CD14-positive monocyte (primary cell): Measurements from ENCODE around the gene YBX2. TPM values are rescaled to one million over a fixed set of nuclear protein-coding genes. Genes with fewer than 3 reads are reported as not detected.

Experiments
- DNase-seq, 3 donors: peaks; one replicate each; pipeline ENCODE4 v3.0.0-alpha.2; 2011 to 2022
- H2AFZ ChIP-seq: 2 replicates; pipeline ENCODE4 v1.6.0; 2012; ENCODE audit warnings: mild to moderate bottlenecking, low read depth, low read length, inconsistent platforms; ENCODE audit not compliant: insufficient read depth, poor library complexity, severe bottlenecking
- H3K27ac ChIP-seq, 2 donors: 1 replicate in 1 of 2; 2 replicates in 1 of 2; pipeline ENCODE4 v1.5.1; 2012 to 2013; ENCODE audit warnings: low read length in 2 of 2, control low read depth in 1 of 2, inconsistent platforms in 1 of 2, low read depth in 1 of 2, mild to moderate bottlenecking in 1 of 2
- H3K27me3 ChIP-seq, 2 donors: one replicate each; pipeline versions ENCODE4 v1.6.0 to v1.6.1; 2011 to 2013; ENCODE audit warnings: low read length in 2 of 2; ENCODE audit not compliant: control insufficient read depth in 2 of 2, insufficient read depth in 2 of 2
- H3K36me3 ChIP-seq, 2 donors: replicated peaks in 1 of 2; 1 replicate in 1 of 2; 2 replicates in 1 of 2; pipeline versions ENCODE4 v1.5.1 to v1.6.1; 2012 to 2013; ENCODE audit warnings: low read length in 2 of 2, control low read depth in 1 of 2, inconsistent platforms in 1 of 2, mild to moderate bottlenecking in 1 of 2; ENCODE audit not compliant: insufficient read depth in 2 of 2, control insufficient read depth in 1 of 2
- H3K4me1 ChIP-seq, 2 donors: 1 replicate in 1 of 2; 2 replicates in 1 of 2; pipeline versions ENCODE4 v1.5.1 to v1.6.1; 2012 to 2013; ENCODE audit warnings: low read length in 2 of 2, control low read depth in 1 of 2, inconsistent platforms in 1 of 2, mild to moderate bottlenecking in 1 of 2, moderate library complexity in 1 of 2; ENCODE audit not compliant: insufficient read depth in 2 of 2, control insufficient read depth in 1 of 2
- H3K4me2 ChIP-seq: replicated peaks from 2 replicates; pipeline ENCODE3; 2012; ENCODE audit warnings: low read length, moderate library complexity, mild to moderate bottlenecking; ENCODE audit not compliant: poor library complexity, severe bottlenecking; ENCODE audit errors: extremely low read depth
- H3K4me3 ChIP-seq, 3 experiments: fragments of 200-600 bp in 1 of 3; sonication (generic) in 1 of 3; replicated peaks in 1 of 3; 1 replicate in 2 of 3; 2 replicates in 1 of 3; pipeline ENCODE4 v1.5.1; 2011 to 2013; ENCODE audit warnings: low read length in 3 of 3, mild to moderate bottlenecking in 3 of 3, control low read depth in 2 of 3, low read depth in 2 of 3, inconsistent platforms in 1 of 3, moderate library complexity in 1 of 3
- H3K79me2 ChIP-seq: 2 replicates; pipeline ENCODE4 v1.6.0; 2012; ENCODE audit warnings: mild to moderate bottlenecking, control low read depth, inconsistent platforms, low read length, moderate library complexity; ENCODE audit not compliant: insufficient read depth
- H3K9ac ChIP-seq: 2 replicates; pipeline ENCODE4 v1.6.0; 2017; ENCODE audit warnings: low read length, mild to moderate bottlenecking; ENCODE audit not compliant: insufficient read depth, poor library complexity, severe bottlenecking
- H3K9me3 ChIP-seq, 2 donors: replicated peaks in 1 of 2; 1 replicate in 1 of 2; 2 replicates in 1 of 2; pipeline versions ENCODE4 v1.5.1 to v1.6.1; 2012 to 2013; ENCODE audit warnings: low read length in 2 of 2, control low read depth in 1 of 2; ENCODE audit not compliant: control insufficient read depth in 1 of 2, insufficient read depth in 1 of 2
- H4K20me1 ChIP-seq: 2 replicates; pipeline ENCODE4 v1.6.0; 2012; ENCODE audit warnings: mild to moderate bottlenecking, low read length, control low read depth, moderate library complexity; ENCODE audit not compliant: insufficient read depth
- H3K27ac Mint-ChIP-seq, 7 donors: one replicate each; pipeline ENCODE4 v1.8.0; 2020; ENCODE audit warnings: mild to moderate bottlenecking in 7 of 7, mixed read lengths in 7 of 7, moderate library complexity in 6 of 7, inconsistent platforms in 2 of 7
- H3K27me3 Mint-ChIP-seq, 3 donors: one replicate each; pipeline ENCODE4 v1.8.0; 2021 to 2022; ENCODE audit warnings: low read depth in 3 of 3, mild to moderate bottlenecking in 3 of 3, mixed read lengths in 3 of 3, moderate library complexity in 3 of 3, inconsistent platforms in 1 of 3
- H3K36me3 Mint-ChIP-seq, 2 donors: one replicate each; pipeline ENCODE4 v1.8.0; 2020; ENCODE audit warnings: mixed read lengths in 2 of 2, inconsistent platforms in 1 of 2, mild to moderate bottlenecking in 1 of 2
- H3K4me1 Mint-ChIP-seq: one replicate; pipeline ENCODE4 v1.8.0; 2020; ENCODE audit warnings: mild to moderate bottlenecking, mixed read lengths
- H3K4me3 Mint-ChIP-seq, 2 donors: one replicate each; pipeline ENCODE4 v1.8.0; 2020; ENCODE audit warnings: mild to moderate bottlenecking in 2 of 2, mixed read lengths in 2 of 2, moderate library complexity in 1 of 2
- H3K9me3 Mint-ChIP-seq, 7 donors: one replicate each; pipeline ENCODE4 v1.8.0; 2020 to 2022; ENCODE audit warnings: mixed read lengths in 7 of 7, mild to moderate bottlenecking in 6 of 7, moderate library complexity in 6 of 7, inconsistent platforms in 2 of 7
- WGBS: methylation state at CpG from one replicate; pipeline ENCODE4 v1.1.5; 2013; ENCODE audit warnings: missing lambda C conversion rate; ENCODE audit not compliant: insufficient coverage; 5-methylcytosine and 5-hydroxymethylcytosine counted together
- intact Hi-C, 2 donors: fragments of 100-400 bp; cut with micrococcal nuclease; formaldehyde crosslinking; loops; one replicate each; pipeline versions ENCODE4 v1.15.0 to v1.15.1; 2023
- polyA plus RNA-seq, 3 donors: library from polyadenylated mRNA; depleted of rRNA in 1 of 3; unstranded in 2 of 3; stranded (reverse) in 1 of 3; fragments of 300-500 nt in 2 of 3; fragments of >200 nt in 1 of 3; fragmentation: Illumina TruSeq in 2 of 3; gene quantifications; 1 replicate in 2 of 3; 2 replicates in 1 of 3; pipeline ENCODE4 v1.2.3, GENCODE V29; 2012 to 2021
- TF ChIP-seq, protein P1 (sequence below): fragments of 200-600 bp; IDR thresholded peaks from one replicate; pipeline ENCODE4 v1.8.0; 2022; ENCODE audit warnings: antibody characterized with exemption, mild to moderate bottlenecking

The YBX2 gene
- polyA plus RNA-seq, 3 donors, result not detected

DNA sequence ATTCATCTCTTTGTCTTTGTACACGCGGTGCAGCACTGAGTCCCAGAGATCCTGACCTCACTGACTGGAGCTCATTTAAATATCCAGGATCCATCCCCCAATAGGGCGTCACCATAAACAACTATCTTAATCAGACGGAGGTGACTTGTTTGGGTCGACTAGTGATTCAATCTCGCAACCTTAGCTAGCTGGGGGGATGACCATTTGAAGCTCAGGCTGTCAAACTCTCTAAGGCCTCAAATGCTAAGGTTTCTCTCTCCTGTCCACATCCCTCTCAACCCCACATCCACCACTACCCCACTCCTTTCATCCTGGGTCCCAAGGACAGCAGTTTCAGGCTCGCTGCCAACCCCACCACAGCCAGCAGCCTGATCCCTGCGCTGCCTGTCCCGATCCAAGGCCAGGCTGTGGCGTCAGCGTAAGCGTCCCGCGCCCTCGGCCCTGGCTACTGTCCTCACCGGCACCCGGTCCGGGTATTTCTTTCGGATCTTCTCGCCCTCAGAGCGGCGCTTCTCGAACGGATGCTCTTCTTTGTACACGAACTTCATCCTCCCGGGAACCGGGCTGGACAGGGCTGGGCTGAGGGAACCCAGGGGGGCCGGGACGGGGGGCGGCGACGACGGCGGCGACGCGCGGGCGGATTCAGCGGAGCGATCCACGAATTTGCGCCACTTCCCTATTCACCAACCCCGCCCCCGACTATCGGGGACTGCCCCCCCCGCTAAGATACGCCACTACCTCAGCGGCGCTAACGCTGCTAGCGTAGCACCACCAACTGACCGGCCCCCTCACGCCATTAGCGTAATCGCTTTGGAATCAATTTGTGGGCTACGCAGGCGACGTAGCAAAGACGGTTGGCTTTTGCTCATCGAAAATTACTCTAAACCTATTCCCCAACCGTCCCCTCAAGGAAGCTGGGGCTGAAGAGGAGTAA is 52.4 kb downstream of the YBX2 start, which contains the start of gene GABARAP:
GABARAP (minus strand) TSS at position 667 of the 934 bp plus-strand sequence; CDS start at position 548, 119 bp downstream.
- Histone ChIP-seq H3K4me3 (peak within 1 kb of the TSS; percentile 95 to 100 (median 98)), H3K27ac (peak within 1 kb of the TSS; percentile 99 to 100), H4K20me1 (peaks cover 17% of the 10 kb centered on the region), H3K79me2 (peaks cover 69% of the 10 kb centered on the region), H3K27me3 (no peaks in the 10 kb centered on the region), H3K9me3 (no peaks in the 10 kb centered on the region), H2AFZ (peak within 1 kb of the TSS; percentile 84), H3K36me3 (peaks cover 31 to 34% of the 10 kb centered on the region in 2 donors), H3K9ac (peak within 1 kb of the TSS; percentile 100), H3K4me1 (peaks cover 30 to 37% of the 10 kb centered on the region in 2 donors), H3K4me2 (peak within 1 kb of the TSS; percentile 100)
- Mint-ChIP-seq H3K36me3 (peaks cover 35 to 59% of the 10 kb centered on the region in 2 donors), H3K27me3 (peaks cover 0 to 3% (median 0%) of the 10 kb centered on the region in 3 donors), H3K27ac (peak within 1 kb of the TSS; percentile 99 to 100 (median 100)), H3K9me3 (peaks cover 0 to 4% (median 0%) of the 10 kb centered on the region in 7 donors), H3K4me1 (peaks cover 31% of the 10 kb centered on the region), H3K4me3 (peak within 1 kb of the TSS; percentile 98 to 99)
- TF ChIP-seq, protein P1, sequence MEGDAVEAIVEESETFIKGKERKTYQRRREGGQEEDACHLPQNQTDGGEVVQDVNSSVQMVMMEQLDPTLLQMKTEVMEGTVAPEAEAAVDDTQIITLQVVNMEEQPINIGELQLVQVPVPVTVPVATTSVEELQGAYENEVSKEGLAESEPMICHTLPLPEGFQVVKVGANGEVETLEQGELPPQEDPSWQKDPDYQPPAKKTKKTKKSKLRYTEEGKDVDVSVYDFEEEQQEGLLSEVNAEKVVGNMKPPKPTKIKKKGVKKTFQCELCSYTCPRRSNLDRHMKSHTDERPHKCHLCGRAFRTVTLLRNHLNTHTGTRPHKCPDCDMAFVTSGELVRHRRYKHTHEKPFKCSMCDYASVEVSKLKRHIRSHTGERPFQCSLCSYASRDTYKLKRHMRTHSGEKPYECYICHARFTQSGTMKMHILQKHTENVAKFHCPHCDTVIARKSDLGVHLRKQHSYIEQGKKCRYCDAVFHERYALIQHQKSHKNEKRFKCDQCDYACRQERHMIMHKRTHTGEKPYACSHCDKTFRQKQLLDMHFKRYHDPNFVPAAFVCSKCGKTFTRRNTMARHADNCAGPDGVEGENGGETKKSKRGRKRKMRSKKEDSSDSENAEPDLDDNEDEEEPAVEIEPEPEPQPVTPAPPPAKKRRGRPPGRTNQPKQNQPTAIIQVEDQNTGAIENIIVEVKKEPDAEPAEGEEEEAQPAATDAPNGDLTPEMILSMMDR, result no peak
- peak; percentile 92 to 96 (median 93) for DNase-seq
- WGBS, result under 1% methylated on average over 50 of the region's 62 CpGs
- intact Hi-C loops, result loop anchor here in 1 of 2 donors (1.0 kb wide), 1 partner anchor 9 kb away; the partner anchor contains the start of gene CTDNEP1

DNA sequence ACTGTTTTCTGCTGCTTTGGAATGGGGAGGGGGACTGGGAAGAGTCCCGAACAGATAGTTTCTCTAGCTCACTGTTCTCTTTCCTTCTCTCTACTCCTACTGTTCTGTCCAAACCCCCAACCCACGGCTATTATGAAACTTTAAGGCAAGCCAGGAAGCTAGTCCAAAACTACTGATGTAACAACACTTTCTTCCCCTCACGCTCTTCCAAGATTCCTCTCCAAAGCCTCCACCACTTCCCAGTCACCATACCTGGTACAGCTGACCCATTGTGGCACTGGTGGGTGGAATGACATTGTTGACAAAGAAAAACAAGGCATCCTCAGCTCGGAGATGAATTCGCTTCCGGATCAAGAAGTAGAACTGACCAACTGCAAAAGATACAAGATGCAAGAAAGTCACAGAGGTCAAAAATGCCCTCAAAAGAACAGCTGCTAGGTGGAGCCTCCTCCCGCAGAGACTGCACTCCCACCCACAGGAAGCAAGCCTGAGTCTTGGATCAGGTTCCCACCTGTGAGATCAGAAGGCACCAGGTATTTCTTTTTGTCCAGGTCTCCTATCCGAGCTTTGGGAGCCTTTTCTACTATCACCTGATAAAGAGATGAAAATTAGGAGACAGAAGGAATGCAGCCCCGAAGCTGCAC is 53.2 kb downstream of the YBX2 start:
- Mint-ChIP-seq H3K36me3 (peaks cover 35 to 59% of the 10 kb centered on the region in 2 donors), H3K27ac (peak overlapping the region; percentile 99 to 100 (median 100))
- intact Hi-C loops, result no loop called here

More for the DNA sequence above, 53.2 kb downstream of the YBX2 start:
- Histone ChIP-seq H2AFZ (no peak overlapping the region), H3K9ac (peak overlapping the region; percentile 100), H3K4me1 (peaks cover 37 to 46% of the 10 kb centered on the region in 2 donors), H3K4me3 (peak overlapping the region; percentile 95 to 100 (median 98)), H3K27me3 (no peaks in the 10 kb centered on the region), H3K4me2 (peak overlapping the region; percentile 100), H4K20me1 (peaks cover 25% of the 10 kb centered on the region), H3K79me2 (peaks cover 69% of the 10 kb centered on the region), H3K27ac (peak overlapping the region; percentile 99 to 100), H3K9me3 (no peaks in the 10 kb centered on the region), H3K36me3 (peaks cover 31 to 34% of the 10 kb centered on the region in 2 donors)
- TF ChIP-seq, protein P1, result no peak
- Mint-ChIP-seq H3K27me3 (peaks cover 0 to 3% (median 0%) of the 10 kb centered on the region in 3 donors), H3K4me1 (peaks cover 39% of the 10 kb centered on the region), H3K9me3 (peaks cover 0 to 4% (median 0%) of the 10 kb centered on the region in 7 donors), H3K4me3 (peak overlapping the region; percentile 98 to 99)
- WGBS, result 20% methylated on average over 1 of the region's 9 CpGs
- DNase-seq, result peak in 1 of 3 donors; percentile 18
